ENCODE measurements around the gene CHMP1B.

The CHMP1B gene

DNA sequence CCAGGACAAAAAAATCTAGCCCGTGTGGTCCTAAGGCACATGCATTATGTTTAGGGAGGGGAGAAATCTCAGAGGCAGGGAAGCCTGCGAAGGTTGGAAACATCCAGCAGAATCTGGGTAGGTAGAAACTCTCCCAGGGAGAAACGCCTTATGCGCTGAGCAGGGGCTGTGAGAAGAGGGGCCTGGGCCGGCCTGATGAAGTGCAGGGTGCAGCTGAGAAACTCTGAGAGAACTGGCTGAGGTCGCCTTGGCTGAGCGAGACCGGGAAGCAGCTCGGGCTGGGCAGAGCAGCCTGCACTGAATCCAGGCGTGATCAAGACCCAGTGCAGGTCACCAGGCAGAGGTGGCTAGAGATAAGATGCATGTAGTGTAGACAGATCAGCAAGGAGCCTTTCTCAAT is 15.1 kb downstream of the CHMP1B start:
- no peaks in the 10 kb centered on the region for H3K9me3 ChIP-seq (ENCODE audit: insufficient read depth, low read length)
- H3K4me1 ChIP-seq (ENCODE audit: low read length) = peaks cover 10% of the 10 kb centered on the region
- H3K79me2 ChIP-seq (ENCODE audit: low read length) = no peaks in the 10 kb centered on the region
- H3K36me3 ChIP-seq (replicated peaks; ENCODE audit: low read depth, low read length) = no peaks in the 10 kb centered on the region
- H4K20me1 ChIP-seq (ENCODE audit: insufficient read depth, low read length) = no peaks in the 10 kb centered on the region
- H2AFZ ChIP-seq (ENCODE audit: low read depth, low read length) = no peak overlapping the region
- TF ChIP-seq, protein P1, sequence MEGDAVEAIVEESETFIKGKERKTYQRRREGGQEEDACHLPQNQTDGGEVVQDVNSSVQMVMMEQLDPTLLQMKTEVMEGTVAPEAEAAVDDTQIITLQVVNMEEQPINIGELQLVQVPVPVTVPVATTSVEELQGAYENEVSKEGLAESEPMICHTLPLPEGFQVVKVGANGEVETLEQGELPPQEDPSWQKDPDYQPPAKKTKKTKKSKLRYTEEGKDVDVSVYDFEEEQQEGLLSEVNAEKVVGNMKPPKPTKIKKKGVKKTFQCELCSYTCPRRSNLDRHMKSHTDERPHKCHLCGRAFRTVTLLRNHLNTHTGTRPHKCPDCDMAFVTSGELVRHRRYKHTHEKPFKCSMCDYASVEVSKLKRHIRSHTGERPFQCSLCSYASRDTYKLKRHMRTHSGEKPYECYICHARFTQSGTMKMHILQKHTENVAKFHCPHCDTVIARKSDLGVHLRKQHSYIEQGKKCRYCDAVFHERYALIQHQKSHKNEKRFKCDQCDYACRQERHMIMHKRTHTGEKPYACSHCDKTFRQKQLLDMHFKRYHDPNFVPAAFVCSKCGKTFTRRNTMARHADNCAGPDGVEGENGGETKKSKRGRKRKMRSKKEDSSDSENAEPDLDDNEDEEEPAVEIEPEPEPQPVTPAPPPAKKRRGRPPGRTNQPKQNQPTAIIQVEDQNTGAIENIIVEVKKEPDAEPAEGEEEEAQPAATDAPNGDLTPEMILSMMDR (IDR thresholded peaks at IDR 0.05; ENCODE audit: low read depth, low read length) = no peak
- TF ChIP-seq EZH2phosphoT487 (IDR thresholded peaks at IDR 0.05; ENCODE audit: low read depth) = no peak
- no peak overlapping the region for H3K27ac ChIP-seq (ENCODE audit: low read length)
- no peak overlapping the region for H3K9ac ChIP-seq (ENCODE audit: low read length)
- H3K27me3 ChIP-seq (ENCODE audit: low read depth, low read length) = no peaks in the 10 kb centered on the region
- H3K4me2 ChIP-seq (ENCODE audit: low read length) = no peak overlapping the region
- H3K4me3 ChIP-seq (ENCODE audit: low read length) = no peak overlapping the region

DNA sequence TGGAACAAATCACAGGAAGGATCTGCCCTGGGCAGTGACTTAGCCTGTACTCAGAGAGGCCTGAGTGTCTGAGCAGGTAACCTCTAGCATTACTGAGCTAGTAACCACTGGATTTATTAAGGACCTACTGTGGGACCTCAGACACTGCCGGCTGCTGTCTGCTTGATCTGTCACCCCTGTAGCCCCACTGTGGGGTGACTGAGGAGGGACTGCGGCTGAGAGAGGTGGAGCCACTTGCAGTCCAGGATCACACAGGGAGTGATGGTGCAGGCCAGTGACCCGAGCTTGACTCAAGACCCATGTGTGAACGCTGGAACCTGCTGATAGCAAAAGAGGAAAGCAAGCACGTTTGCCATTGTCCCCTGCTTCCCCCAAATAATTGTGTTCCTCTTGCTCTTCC is 15.6 kb downstream of the CHMP1B start:
- no peak overlapping the region for H3K4me2 ChIP-seq (ENCODE audit: low read length)
- H3K27ac ChIP-seq (ENCODE audit: low read length) = no peak overlapping the region
- H3K9me3 ChIP-seq (ENCODE audit: insufficient read depth, low read length) = no peaks in the 10 kb centered on the region
- H3K4me1 ChIP-seq (ENCODE audit: low read length) = peaks cover 14% of the 10 kb centered on the region
- no peaks in the 10 kb centered on the region for H3K27me3 ChIP-seq (ENCODE audit: low read depth, low read length)
- no peaks in the 10 kb centered on the region for H4K20me1 ChIP-seq (ENCODE audit: insufficient read depth, low read length)
- no peak overlapping the region for H3K4me3 ChIP-seq (ENCODE audit: low read length)
- H2AFZ ChIP-seq (ENCODE audit: low read depth, low read length) = no peak overlapping the region
- TF ChIP-seq EZH2phosphoT487 (IDR thresholded peaks at IDR 0.05; ENCODE audit: low read depth) = no peak
- TF ChIP-seq, protein P1 (IDR thresholded peaks at IDR 0.05; ENCODE audit: low read depth, low read length) = no peak
- no peaks in the 10 kb centered on the region for H3K36me3 ChIP-seq (replicated peaks; ENCODE audit: low read depth, low read length)
- H3K9ac ChIP-seq (ENCODE audit: low read length) = no peak overlapping the region
- no peaks in the 10 kb centered on the region for H3K79me2 ChIP-seq (ENCODE audit: low read length)

DNA sequence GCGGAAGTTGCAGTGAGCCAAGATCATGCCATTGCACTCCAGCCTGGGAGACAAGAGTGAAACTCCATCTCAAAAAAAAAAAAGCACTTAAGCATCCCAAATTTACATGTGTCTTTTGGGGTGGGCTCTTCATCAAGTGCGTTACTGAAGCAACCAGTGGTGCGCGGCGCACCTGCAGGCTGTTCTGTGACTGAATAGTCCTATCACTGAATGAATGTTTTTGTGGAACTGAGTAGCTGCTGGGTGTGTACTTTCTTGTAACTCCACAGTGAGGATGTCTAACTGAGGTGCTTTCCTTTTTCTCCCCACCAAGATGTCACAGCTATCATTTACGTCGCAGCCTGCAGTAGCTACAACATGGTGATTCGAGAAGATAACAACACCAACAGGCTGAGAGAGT is 17.0 kb downstream of the CHMP1B start:
- H3K4me2 ChIP-seq (ENCODE audit: low read length) = peak overlapping the region; percentile 81
- H3K9me3 ChIP-seq (ENCODE audit: insufficient read depth, low read length) = no peaks in the 10 kb centered on the region
- no peaks in the 10 kb centered on the region for H3K27me3 ChIP-seq (ENCODE audit: low read depth, low read length)
- no peaks in the 10 kb centered on the region for H3K36me3 ChIP-seq (replicated peaks; ENCODE audit: low read depth, low read length)
- H3K9ac ChIP-seq (ENCODE audit: low read length) = no peak overlapping the region
- H3K79me2 ChIP-seq (ENCODE audit: low read length) = no peaks in the 10 kb centered on the region
- H3K4me1 ChIP-seq (ENCODE audit: low read length) = peaks cover 28% of the 10 kb centered on the region
- H2AFZ ChIP-seq (ENCODE audit: low read depth, low read length) = no peak overlapping the region
- peak overlapping the region; percentile 55 for H3K4me3 ChIP-seq (ENCODE audit: low read length)
- H4K20me1 ChIP-seq (ENCODE audit: insufficient read depth, low read length) = no peaks in the 10 kb centered on the region
- TF ChIP-seq, protein P1 (IDR thresholded peaks at IDR 0.05; ENCODE audit: low read depth, low read length) = no peak
- no peak for TF ChIP-seq EZH2phosphoT487 (IDR thresholded peaks at IDR 0.05; ENCODE audit: low read depth)
- peak overlapping the region; percentile 53 for H3K27ac ChIP-seq (ENCODE audit: low read length)

DNA sequence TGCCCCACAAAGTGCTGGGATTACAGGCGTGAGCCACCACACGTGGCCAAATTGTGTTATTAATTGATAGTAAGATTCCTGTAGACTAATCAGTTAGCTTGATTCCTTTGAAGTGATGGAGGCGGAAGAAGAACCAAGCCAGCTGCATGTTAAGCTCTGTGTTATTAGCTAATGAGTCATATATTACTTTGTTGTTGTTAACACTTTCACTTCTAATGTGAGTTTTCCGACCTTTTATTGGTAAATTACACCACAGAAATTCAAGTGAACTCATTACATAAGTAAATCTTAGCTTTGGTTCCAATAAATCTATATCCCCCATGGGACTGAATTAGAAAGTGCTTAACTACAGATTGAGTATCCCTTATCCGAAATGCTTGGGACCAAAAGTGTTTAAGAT is 20.3 kb downstream of the CHMP1B start:
- no peaks in the 10 kb centered on the region for H4K20me1 ChIP-seq (ENCODE audit: insufficient read depth, low read length)
- H3K27ac ChIP-seq (ENCODE audit: low read length) = no peak overlapping the region
- TF ChIP-seq, protein P1 (IDR thresholded peaks at IDR 0.05; ENCODE audit: low read depth, low read length) = no peak
- no peak for TF ChIP-seq EZH2phosphoT487 (IDR thresholded peaks at IDR 0.05; ENCODE audit: low read depth)
- H2AFZ ChIP-seq (ENCODE audit: low read depth, low read length) = no peak overlapping the region
- no peaks in the 10 kb centered on the region for H3K36me3 ChIP-seq (replicated peaks; ENCODE audit: low read depth, low read length)
- H3K4me1 ChIP-seq (ENCODE audit: low read length) = peaks cover 28% of the 10 kb centered on the region
- peak overlapping the region; percentile 52 for H3K4me2 ChIP-seq (ENCODE audit: low read length)
- H3K9ac ChIP-seq (ENCODE audit: low read length) = no peak overlapping the region
- no peaks in the 10 kb centered on the region for H3K79me2 ChIP-seq (ENCODE audit: low read length)
- no peaks in the 10 kb centered on the region for H3K9me3 ChIP-seq (ENCODE audit: insufficient read depth, low read length)
- no peaks in the 10 kb centered on the region for H3K27me3 ChIP-seq (ENCODE audit: low read depth, low read length)
- H3K4me3 ChIP-seq (ENCODE audit: low read length) = peak overlapping the region; percentile 35; the same call in 1 of the 2 replicates
